Panc1 (cell line): ENCODE data around the gene IL2RA.
"Not testable (repeated sequence)": the region's sequence is repeated elsewhere in the genome, so short reads cannot be mapped to it uniquely, and the experiment has no call there.

ENCODE experiments used
- POLR2AphosphoS5 ChIP-seq: IDR thresholded peaks from 2 replicates; pipeline ENCODE4 v1.6.1; 2012; ENCODE audit warnings: mild to moderate bottlenecking, low read depth, low read length, moderate library complexity
- TF ChIP-seq, protein P1 (sequence below): fragments of 450-650 bp; IDR thresholded peaks from 2 replicates; pipeline ENCODE4 v1.5.1; 2017; ENCODE audit warnings: mild to moderate bottlenecking
- TF ChIP-seq, protein P2 (sequence below), 2 experiments: IDR thresholded peaks; 2 replicates each; pipeline ENCODE4 v1.6.1; 2011 to 2012; ENCODE audit warnings: low read depth in 2 of 2, control low read depth in 1 of 2, low read length in 1 of 2, mild to moderate bottlenecking in 1 of 2, moderate library complexity in 1 of 2; ENCODE audit not compliant: insufficient read depth in 1 of 2

DNA sequence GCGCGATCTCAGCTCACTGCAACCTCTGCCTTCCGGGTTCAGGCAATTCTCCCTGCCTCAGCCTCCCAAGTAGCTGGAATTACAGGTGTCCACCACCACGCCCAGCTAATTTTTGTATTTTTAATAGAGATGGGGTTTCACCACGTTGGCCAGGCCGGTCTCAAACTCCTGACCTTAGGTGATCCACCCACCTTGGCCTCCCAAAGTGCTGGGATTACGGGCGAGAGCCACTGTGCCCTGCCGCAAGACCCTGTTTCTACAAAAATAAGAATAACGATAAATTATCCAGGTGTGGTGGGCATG, 101.2 kb downstream of the IL2RA start:
- TF ChIP-seq, protein P1, sequence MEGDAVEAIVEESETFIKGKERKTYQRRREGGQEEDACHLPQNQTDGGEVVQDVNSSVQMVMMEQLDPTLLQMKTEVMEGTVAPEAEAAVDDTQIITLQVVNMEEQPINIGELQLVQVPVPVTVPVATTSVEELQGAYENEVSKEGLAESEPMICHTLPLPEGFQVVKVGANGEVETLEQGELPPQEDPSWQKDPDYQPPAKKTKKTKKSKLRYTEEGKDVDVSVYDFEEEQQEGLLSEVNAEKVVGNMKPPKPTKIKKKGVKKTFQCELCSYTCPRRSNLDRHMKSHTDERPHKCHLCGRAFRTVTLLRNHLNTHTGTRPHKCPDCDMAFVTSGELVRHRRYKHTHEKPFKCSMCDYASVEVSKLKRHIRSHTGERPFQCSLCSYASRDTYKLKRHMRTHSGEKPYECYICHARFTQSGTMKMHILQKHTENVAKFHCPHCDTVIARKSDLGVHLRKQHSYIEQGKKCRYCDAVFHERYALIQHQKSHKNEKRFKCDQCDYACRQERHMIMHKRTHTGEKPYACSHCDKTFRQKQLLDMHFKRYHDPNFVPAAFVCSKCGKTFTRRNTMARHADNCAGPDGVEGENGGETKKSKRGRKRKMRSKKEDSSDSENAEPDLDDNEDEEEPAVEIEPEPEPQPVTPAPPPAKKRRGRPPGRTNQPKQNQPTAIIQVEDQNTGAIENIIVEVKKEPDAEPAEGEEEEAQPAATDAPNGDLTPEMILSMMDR: not testable (repeated sequence)
- not testable (repeated sequence) for TF ChIP-seq POLR2AphosphoS5
- TF ChIP-seq, protein P2, sequence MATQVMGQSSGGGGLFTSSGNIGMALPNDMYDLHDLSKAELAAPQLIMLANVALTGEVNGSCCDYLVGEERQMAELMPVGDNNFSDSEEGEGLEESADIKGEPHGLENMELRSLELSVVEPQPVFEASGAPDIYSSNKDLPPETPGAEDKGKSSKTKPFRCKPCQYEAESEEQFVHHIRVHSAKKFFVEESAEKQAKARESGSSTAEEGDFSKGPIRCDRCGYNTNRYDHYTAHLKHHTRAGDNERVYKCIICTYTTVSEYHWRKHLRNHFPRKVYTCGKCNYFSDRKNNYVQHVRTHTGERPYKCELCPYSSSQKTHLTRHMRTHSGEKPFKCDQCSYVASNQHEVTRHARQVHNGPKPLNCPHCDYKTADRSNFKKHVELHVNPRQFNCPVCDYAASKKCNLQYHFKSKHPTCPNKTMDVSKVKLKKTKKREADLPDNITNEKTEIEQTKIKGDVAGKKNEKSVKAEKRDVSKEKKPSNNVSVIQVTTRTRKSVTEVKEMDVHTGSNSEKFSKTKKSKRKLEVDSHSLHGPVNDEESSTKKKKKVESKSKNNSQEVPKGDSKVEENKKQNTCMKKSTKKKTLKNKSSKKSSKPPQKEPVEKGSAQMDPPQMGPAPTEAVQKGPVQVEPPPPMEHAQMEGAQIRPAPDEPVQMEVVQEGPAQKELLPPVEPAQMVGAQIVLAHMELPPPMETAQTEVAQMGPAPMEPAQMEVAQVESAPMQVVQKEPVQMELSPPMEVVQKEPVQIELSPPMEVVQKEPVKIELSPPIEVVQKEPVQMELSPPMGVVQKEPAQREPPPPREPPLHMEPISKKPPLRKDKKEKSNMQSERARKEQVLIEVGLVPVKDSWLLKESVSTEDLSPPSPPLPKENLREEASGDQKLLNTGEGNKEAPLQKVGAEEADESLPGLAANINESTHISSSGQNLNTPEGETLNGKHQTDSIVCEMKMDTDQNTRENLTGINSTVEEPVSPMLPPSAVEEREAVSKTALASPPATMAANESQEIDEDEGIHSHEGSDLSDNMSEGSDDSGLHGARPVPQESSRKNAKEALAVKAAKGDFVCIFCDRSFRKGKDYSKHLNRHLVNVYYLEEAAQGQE (IDR thresholded peaks at IDR 0.05; ENCODE audit: insufficient read depth in 1 of 2, low read depth in 2 of 2, low read length in 1 of 2): not testable (repeated sequence)
